Endothelial cell of umbilical vein (primary cell): ENCODE data around the gene PRR14. TPM values are rescaled to one million over a fixed set of nuclear protein-coding genes. Genes with fewer than 3 reads are reported as not detected.

Source experiments
- BruUV-seq: library from RNA; stranded (reverse); fragments of 400-500 nt; replicated peaks from 2 replicates; lab custom pipeline; 2021; lab: Mats Ljungman, UMichigan
- CTCF ChIA-PET: fragments of 300-600, 350-600 bp; sonication (Branson Sonifier 250); formaldehyde crosslinking; loops from one replicate; lab custom pipeline; 2021; ENCODE audit warnings: antibody characterized with exemption, inconsistent platforms; lab: Charles Lee
- POLR2A ChIA-PET: fragments of 300-600, 350-600 bp; sonication (Branson Sonifier 250); formaldehyde crosslinking; loops from one replicate; lab custom pipeline; 2021; ENCODE audit warnings: antibody characterized with exemption, inconsistent platforms; lab: Charles Lee
- DNase-seq: peaks from one replicate; pipeline ENCODE4 v3.0.0-alpha.2; 2011; ENCODE audit warnings: low read depth, low spot score
- FAIRE-seq: peaks from 2 replicates; lab custom pipeline; 2011; peaks lifted over from hg19 to GRCh38; lab: Jason Lieb, UNC
- H2AFZ ChIP-seq: 2 replicates; pipeline ENCODE4 v1.6.0; 2012; ENCODE audit warnings: low read depth, low read length, control low read depth, inconsistent platforms
- H3K27ac ChIP-seq: 2 replicates; pipeline ENCODE4 v1.5.1; 2011; ENCODE audit warnings: low read depth, mild to moderate bottlenecking, control low read depth, low read length, moderate library complexity; ENCODE audit not compliant: insufficient read depth
- H3K27me3 ChIP-seq, 2 experiments: 2 replicates each; pipeline versions ENCODE4 v1.6.0 to v1.6.1; 2011; ENCODE audit warnings: low read length in 2 of 2, mixed read lengths in 1 of 2; ENCODE audit not compliant: control insufficient read depth in 2 of 2, insufficient read depth in 2 of 2
- H3K36me3 ChIP-seq, 2 experiments: 2 replicates in 1 of 2; 3 replicates in 1 of 2; pipeline ENCODE4 v1.5.1; 2011; ENCODE audit warnings: low read length in 2 of 2, mild to moderate bottlenecking in 1 of 2, moderate library complexity in 1 of 2; ENCODE audit not compliant: control insufficient read depth in 2 of 2, insufficient read depth in 2 of 2; ENCODE audit errors: extremely low read depth in 1 of 2
- H3K4me1 ChIP-seq: 3 replicates; pipeline ENCODE4 v1.5.1; 2011; ENCODE audit warnings: mild to moderate bottlenecking, low read length; ENCODE audit not compliant: control insufficient read depth, insufficient read depth; ENCODE audit errors: extremely low read depth
- H3K4me2 ChIP-seq: 2 replicates; pipeline ENCODE4 v1.6.1; 2011; ENCODE audit warnings: low read length, control low read depth, mixed read lengths; ENCODE audit not compliant: insufficient read depth
- H3K4me3 ChIP-seq, 3 experiments: fragments of 200-600 bp in 1 of 3; sonication (generic), shearing (Covaris generic) in 1 of 3; replicated peaks in 1 of 3; 2 replicates each; pipeline ENCODE4 v1.5.1; 2011 to 2016; ENCODE audit warnings: control low read depth in 3 of 3, low read length in 3 of 3, mild to moderate bottlenecking in 2 of 3, inconsistent platforms in 1 of 3, low read depth in 1 of 3, moderate library complexity in 1 of 3; ENCODE audit not compliant: insufficient read depth in 1 of 3
- H3K79me2 ChIP-seq: 2 replicates; pipeline ENCODE4 v1.6.0; 2012; ENCODE audit warnings: low read length, inconsistent platforms; ENCODE audit not compliant: control insufficient read depth, insufficient read depth
- H3K9ac ChIP-seq: replicated peaks from 2 replicates; pipeline ENCODE3; 2011; ENCODE audit warnings: low read length, control low read depth; ENCODE audit not compliant: insufficient read depth; ENCODE audit errors: extremely low read depth
- H3K9me1 ChIP-seq: replicated peaks from 3 replicates; pipeline ENCODE4 v1.6.0; 2011; ENCODE audit warnings: mild to moderate bottlenecking, low read length; ENCODE audit not compliant: control insufficient read depth, insufficient read depth; ENCODE audit errors: extremely low read depth
- H3K9me3 ChIP-seq: replicated peaks from 2 replicates; pipeline ENCODE4 v1.5.1; 2012; ENCODE audit warnings: low read length, inconsistent platforms; ENCODE audit not compliant: control insufficient read depth, insufficient read depth
- H4K20me1 ChIP-seq: replicated peaks from 2 replicates; pipeline ENCODE3; 2011; ENCODE audit warnings: mild to moderate bottlenecking, low read length; ENCODE audit not compliant: control insufficient read depth, insufficient read depth; ENCODE audit errors: extremely low read depth
- CTCF ChIP-seq, 2 donors: IDR thresholded peaks; 1 replicate in 1 of 2; 2 replicates in 1 of 2; pipeline ENCODE4 v1.5.1; 2011; ENCODE audit warnings: low read length in 2 of 2, mild to moderate bottlenecking in 2 of 2, moderate library complexity in 2 of 2, control low read depth in 1 of 2, inconsistent platforms in 1 of 2, low read depth in 1 of 2; ENCODE audit not compliant: insufficient read depth in 1 of 2; ENCODE audit errors: extremely low read depth in 1 of 2
- EZH2 ChIP-seq: IDR thresholded peaks from 2 replicates; pipeline ENCODE4 v1.6.1; 2012; ENCODE audit warnings: borderline replicate concordance, low read depth, mild to moderate bottlenecking, moderate library complexity, low read length, inconsistent platforms; ENCODE audit not compliant: severe bottlenecking
- FOS ChIP-seq: IDR thresholded peaks from 2 replicates; pipeline ENCODE4 v1.6.1; 2011; ENCODE audit warnings: mild to moderate bottlenecking, low read length, moderate library complexity, borderline replicate concordance; ENCODE audit not compliant: insufficient read depth
- GATA2 ChIP-seq: IDR thresholded peaks from 2 replicates; pipeline ENCODE4 v1.7.0; 2011; ENCODE audit warnings: low read depth, mild to moderate bottlenecking, moderate library complexity, mixed read lengths, low read length; ENCODE audit not compliant: insufficient read length, insufficient read depth
- JUN ChIP-seq: IDR thresholded peaks from 2 replicates; pipeline ENCODE4 v1.6.1; 2011; ENCODE audit warnings: borderline replicate concordance, low read depth; ENCODE audit not compliant: insufficient read length, insufficient read depth
- MAX ChIP-seq: IDR thresholded peaks from 2 replicates; pipeline ENCODE4 v1.6.1; 2011; ENCODE audit not compliant: insufficient read depth, insufficient read length
- MYC ChIP-seq: IDR thresholded peaks from one replicate; pipeline ENCODE4 v1.6.1; 2011; ENCODE audit warnings: mild to moderate bottlenecking, low read depth, low read length
- POLR2A ChIP-seq: IDR thresholded peaks from 2 replicates; pipeline ENCODE4 v1.6.1; 2012; ENCODE audit warnings: low read depth, mild to moderate bottlenecking, control low read depth, low read length
- POLR2AphosphoS5 ChIP-seq: IDR thresholded peaks from 2 replicates; pipeline ENCODE4 v1.6.1; 2012; ENCODE audit warnings: low read depth, mild to moderate bottlenecking, control low read depth, low read length, moderate library complexity; ENCODE audit not compliant: insufficient read depth
- dilution Hi-C: fragments of 300-500 bp; cut with MboI; formaldehyde crosslinking; loops from one replicate; pipeline ENCODE4 v1.15.0; 2019; ENCODE audit warnings: low sequenced_read_pairs; ENCODE audit not compliant: extremely low pct_ligation_motif_present
- intact Hi-C: fragments of 100-400 bp; cut with micrococcal nuclease; formaldehyde crosslinking; loops from one replicate; pipeline ENCODE4 v1.10.0; 2022
- polyA plus RNA-seq, 4 experiments: library from polyadenylated mRNA; depleted of rRNA in 3 of 4; stranded (reverse) in 3 of 4; unstranded in 1 of 4; fragments of >200 nt; gene quantifications; 2 replicates each; pipeline versions ENCODE4 v1.2.1 to v1.2.3, GENCODE V29; 2011 to 2012; ENCODE audit warnings: missing spikeins in 1 of 4
- total RNA-seq: library from RNA; stranded (reverse); gene quantifications from 2 replicates; pipeline ENCODE4 v1.2.3, GENCODE V29; 2021

PRR14 gene
- total and polyA plus RNA-seq, 2 donors (not counting 3 experiments of a cell fraction or from before 2014, with no cell fraction given), result 17.0 to 70.0 TPM

GRCh38 chr16:30663038-30663437 is 12.3 kb downstream of the PRR14 start:
- H4K20me1 ChIP-seq, result no peaks in the 10 kb centered on the region
- H3K4me1 ChIP-seq, result peaks cover 12% of the 10 kb centered on the region
- CTCF ChIA-PET, result no interaction called here
- no peak overlapping the region for H2AFZ ChIP-seq
- dilution Hi-C loops (no loop called here), intact Hi-C loops (no loop called here)
- H3K27me3 ChIP-seq, result no peaks in the 10 kb centered on the region
- DNase-seq (no peak), FAIRE-seq (no peak)
- peaks cover 43% of the 10 kb centered on the region for H3K79me2 ChIP-seq
- no peaks in the 10 kb centered on the region for H3K9me1 ChIP-seq
- H3K4me3 ChIP-seq, result no peak overlapping the region
- no peaks in the 10 kb centered on the region for H3K9me3 ChIP-seq
- H3K9ac ChIP-seq, result no peak overlapping the region
- TF ChIP-seq EZH2 (no peak), POLR2AphosphoS5 (no peak), GATA2 (no peak), CTCF (IDR thresholded peaks at IDR 0.05; ENCODE audit: extremely low read depth in 1 of 2, insufficient read depth in 1 of 2, low read depth in 1 of 2, low read length in 2 of 2) (no peak), MAX (no peak), POLR2A (no peak), MYC (no peak), JUN (no peak), FOS (no peak)
- no TSS peak for BruUV-seq
- peaks cover 23 to 60% of the 10 kb centered on the region in 2 experiments for H3K36me3 ChIP-seq
- H3K27ac ChIP-seq, result no peak overlapping the region
- POLR2A ChIA-PET, result no interaction called here
- H3K4me2 ChIP-seq, result no peak overlapping the region
